GM18502 (cell line): ENCODE data around the gene SCART1.
"Not testable (repeated sequence)": the region's sequence is repeated elsewhere in the genome, so short reads cannot be mapped to it uniquely, and the experiment has no call there.

Experiments used
- ATAC-seq: cut with Tn5 transposase; IDR thresholded peaks from one replicate; pipeline ENCODE4 v1.9.1; 2021; ENCODE audit warnings: mild to moderate bottlenecking; ENCODE audit not compliant: unreplicated experiment, poor library complexity

The SCART1 gene

DNA sequence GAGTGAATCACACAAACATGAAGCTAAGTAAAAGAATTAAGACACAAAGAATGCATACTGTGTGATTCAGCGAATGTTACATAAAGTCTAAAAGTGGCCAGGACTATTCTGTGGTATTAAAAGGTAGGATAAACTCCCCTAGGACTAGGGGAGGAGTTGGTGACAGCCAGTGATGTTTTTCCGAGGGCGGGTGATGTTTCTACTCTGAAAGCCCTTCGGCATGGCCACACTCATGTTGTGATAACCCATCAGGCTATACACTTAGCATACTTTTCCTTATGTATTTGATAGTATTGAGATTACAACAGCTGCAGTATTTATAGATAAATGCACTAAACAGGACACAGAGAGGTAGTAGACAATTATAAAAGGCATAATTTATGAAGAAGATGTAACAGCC, 57.7 kb downstream of the SCART1 start:
- no peak for ATAC-seq

- ATAC-seq = no peak
These were observed 58.3 kb downstream of the SCART1 start for GRCh38 chr10:133511907-133512528.

DNA sequence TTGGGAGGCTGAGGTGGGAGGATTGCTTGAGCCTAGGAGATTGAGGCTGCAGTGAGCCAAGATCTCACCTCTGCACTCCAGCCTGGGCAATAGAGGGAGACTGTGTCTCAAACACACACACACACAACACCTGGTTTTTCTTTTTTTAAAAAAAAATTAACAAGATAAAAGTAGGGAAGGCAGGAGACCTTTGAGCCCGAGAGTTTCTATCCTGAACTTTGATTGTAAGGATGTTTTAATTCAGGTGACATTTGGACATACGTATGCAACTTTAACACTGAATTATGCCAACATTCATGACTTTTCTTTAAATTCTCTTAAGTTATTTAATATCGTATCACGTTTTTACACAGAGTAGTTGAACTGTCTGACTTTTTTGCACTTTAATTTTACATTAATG, 61.7 kb downstream of the SCART1 start:
- no peak for ATAC-seq

GRCh38 chr10:133516057-133516456, 62.3 kb downstream of the SCART1 start:
- no peak for ATAC-seq

DNA sequence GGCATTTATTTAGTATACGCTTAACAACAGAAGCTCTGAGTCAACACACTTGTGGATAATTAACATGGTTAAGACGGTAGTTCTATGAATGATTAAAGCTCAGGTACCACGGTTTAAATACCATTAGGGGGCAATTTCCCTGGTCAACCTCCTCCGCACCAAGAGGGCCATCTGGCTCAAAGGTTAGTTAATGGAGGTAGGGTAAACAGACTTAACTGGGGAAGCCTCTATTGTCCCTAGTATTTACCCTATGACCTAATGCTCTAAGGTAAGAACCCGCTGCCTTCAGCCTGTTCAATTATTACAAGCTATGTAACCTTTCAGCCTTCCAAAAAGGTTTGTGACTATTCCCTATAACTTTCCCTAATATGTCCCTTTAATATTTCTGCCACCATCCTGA, 64.8 kb downstream of the SCART1 start:
- not testable (repeated sequence) for ATAC-seq
